H1 (cell line): Measurements from ENCODE around the gene PHYHD1. TPM values are rescaled to one million over a fixed set of nuclear protein-coding genes. Genes with fewer than 3 reads are reported as not detected.

ENCODE experiments used
- CTCF ChIA-PET: fragments of 300-600 bp; sonication (Branson Sonifier 250); formaldehyde crosslinking; loops from one replicate; lab custom pipeline; 2021; ENCODE audit not compliant: partially characterized antibody; lab: Charles Lee
- POLR2A ChIA-PET: fragments of 300-600 bp; sonication (Branson Sonifier 250); formaldehyde crosslinking; loops from one replicate; lab custom pipeline; 2021; ENCODE audit warnings: inconsistent platforms; ENCODE audit not compliant: partially characterized antibody; lab: Charles Lee
- DNase-seq, 2 experiments: peaks; one replicate each; pipeline versions ENCODE4 v3.0.0 to v3.0.0-alpha.2; 2010 to 2022; ENCODE audit warnings: low spot score in 2 of 2, low read depth in 1 of 2, mixed read lengths in 1 of 2
- FAIRE-seq: peaks from 2 replicates; lab custom pipeline; 2011; peaks lifted over from hg19 to GRCh38; lab: Jason Lieb, UNC
- H2AFZ ChIP-seq: 2 replicates; pipeline ENCODE4 v1.8.1; 2012; ENCODE audit warnings: low read length, inconsistent platforms
- H2AK5ac ChIP-seq: 2 replicates; pipeline ENCODE4 v1.6.1; 2013; ENCODE audit warnings: low read depth, low read length
- H2BK120ac ChIP-seq: replicated peaks from 2 replicates; pipeline ENCODE3; 2013; ENCODE audit warnings: low read depth, low read length, inconsistent platforms
- H2BK12ac ChIP-seq: 2 replicates; pipeline ENCODE4 v1.6.1; 2013; ENCODE audit warnings: low read depth, low read length
- H2BK15ac ChIP-seq: 2 replicates; pipeline ENCODE4 v1.6.1; 2013; ENCODE audit warnings: low read length
- H2BK20ac ChIP-seq: 2 replicates; pipeline ENCODE4 v1.6.1; 2013; ENCODE audit warnings: low read length
- H2BK5ac ChIP-seq: 2 replicates; pipeline ENCODE4 v1.6.1; 2013; ENCODE audit warnings: low read depth, low read length
- H3K14ac ChIP-seq: 2 replicates; pipeline ENCODE4 v1.6.1; 2013; ENCODE audit warnings: inconsistent platforms; ENCODE audit not compliant: insufficient read length
- H3K18ac ChIP-seq: 2 replicates; pipeline ENCODE4 v1.6.1; 2013; ENCODE audit warnings: low read length; ENCODE audit errors: extremely low read depth
- H3K23ac ChIP-seq: 2 replicates; pipeline ENCODE4 v1.6.1; 2013; ENCODE audit warnings: inconsistent platforms; ENCODE audit not compliant: insufficient read length
- H3K23me2 ChIP-seq: 2 replicates; pipeline ENCODE4 v1.6.1; 2013; ENCODE audit warnings: low read depth, low read length
- H3K27ac ChIP-seq: 2 replicates; pipeline ENCODE4 v1.6.1; 2011; ENCODE audit warnings: low read depth, low read length, inconsistent platforms
- H3K27me3 ChIP-seq, 4 experiments: replicated peaks in 1 of 4; 1 replicate in 1 of 4; 2 replicates in 3 of 4; pipeline versions ENCODE4 v1.6.1 to v1.8.1; 2011 to 2013; ENCODE audit warnings: low read length in 3 of 4, mild to moderate bottlenecking in 3 of 4, inconsistent platforms in 2 of 4, mixed read lengths in 2 of 4, moderate library complexity in 1 of 4; ENCODE audit not compliant: control insufficient read depth in 3 of 4, insufficient read depth in 3 of 4; ENCODE audit errors: extremely low read depth in 1 of 4
- H3K36me3 ChIP-seq, 4 experiments: 2 replicates each; pipeline versions ENCODE4 v1.6.1 to v1.8.1; 2011 to 2013; ENCODE audit warnings: mild to moderate bottlenecking in 4 of 4, low read length in 3 of 4, moderate library complexity in 2 of 4, control low read depth in 1 of 4, inconsistent platforms in 1 of 4; ENCODE audit not compliant: insufficient read depth in 4 of 4, control insufficient read depth in 2 of 4
- H3K4ac ChIP-seq: replicated peaks from 2 replicates; pipeline ENCODE3; 2013; ENCODE audit warnings: low read length, low read depth, mixed read lengths, inconsistent platforms; ENCODE audit not compliant: insufficient read length
- H3K4me1 ChIP-seq, 4 experiments: replicated peaks in 1 of 4; 1 replicate in 1 of 4; 2 replicates in 3 of 4; pipeline versions ENCODE4 v1.6.1 to v1.8.1; 2011 to 2013; ENCODE audit warnings: low read length in 3 of 4, inconsistent platforms in 2 of 4, mixed read lengths in 1 of 4; ENCODE audit not compliant: insufficient read depth in 4 of 4, control insufficient read depth in 3 of 4
- H3K4me2 ChIP-seq, 2 experiments: 2 replicates each; pipeline versions ENCODE4 v1.6.1 to v1.8.1; 2011 to 2013; ENCODE audit warnings: low read depth in 2 of 2, low read length in 2 of 2, control low read depth in 1 of 2, inconsistent platforms in 1 of 2, mild to moderate bottlenecking in 1 of 2; ENCODE audit not compliant: insufficient read depth in 1 of 2
- H3K4me3 ChIP-seq, 4 experiments: fragments of 200-600, 300-600 bp in 1 of 4; sonication (generic), shearing (Covaris generic), sonication (Bioruptor Twin) in 1 of 4; 2 replicates each; pipeline versions ENCODE4 v1.5.1 to v1.8.1; 2011 to 2016; ENCODE audit warnings: low read length in 4 of 4, low read depth in 3 of 4, control low read depth in 2 of 4, inconsistent platforms in 2 of 4, mild to moderate bottlenecking in 2 of 4, mixed read lengths in 1 of 4, moderate library complexity in 1 of 4; ENCODE audit not compliant: insufficient read depth in 2 of 4; ENCODE audit errors: extremely low read depth in 1 of 4
- H3K56ac ChIP-seq: replicated peaks from 2 replicates; pipeline ENCODE3; 2013; ENCODE audit warnings: low read depth, mild to moderate bottlenecking, mixed read lengths, low read length, inconsistent platforms; ENCODE audit not compliant: insufficient read length
- H3K79me1 ChIP-seq: 2 replicates; pipeline ENCODE4 v1.6.1; 2013; ENCODE audit warnings: low read depth, low read length, control low read depth
- H3K79me2 ChIP-seq, 2 experiments: 2 replicates each; pipeline versions ENCODE4 v1.6.1 to v1.8.1; 2012 to 2013; ENCODE audit warnings: low read length in 2 of 2, mild to moderate bottlenecking in 2 of 2, inconsistent platforms in 1 of 2; ENCODE audit not compliant: insufficient read depth in 2 of 2, control insufficient read depth in 1 of 2
- H3K9ac ChIP-seq, 4 experiments: replicated peaks in 1 of 4; 1 replicate in 1 of 4; 2 replicates in 3 of 4; pipeline versions ENCODE4 v1.6.1 to v1.8.1; 2011 to 2013; ENCODE audit warnings: low read depth in 3 of 4, low read length in 3 of 4, control low read depth in 2 of 4, mild to moderate bottlenecking in 2 of 4, moderate library complexity in 2 of 4, inconsistent platforms in 1 of 4; ENCODE audit errors: extremely low read depth in 1 of 4
- H3K9me3 ChIP-seq, 2 experiments: 2 replicates each; pipeline versions ENCODE4 v1.6.1 to v1.8.1; 2012 to 2013; ENCODE audit warnings: mild to moderate bottlenecking in 2 of 2, moderate library complexity in 2 of 2, control low read depth in 1 of 2, inconsistent platforms in 1 of 2, low read depth in 1 of 2, low read length in 1 of 2, mixed read lengths in 1 of 2; ENCODE audit not compliant: insufficient read depth in 2 of 2
- H4K20me1 ChIP-seq, 2 experiments: replicated peaks in 1 of 2; 2 replicates each; pipeline versions ENCODE3 to v1.8.1; 2011 to 2013; ENCODE audit warnings: inconsistent platforms in 2 of 2, low read length in 2 of 2, mild to moderate bottlenecking in 1 of 2; ENCODE audit not compliant: insufficient read depth in 2 of 2, control insufficient read depth in 1 of 2
- H4K5ac ChIP-seq: 2 replicates; pipeline ENCODE4 v1.6.1; 2013; ENCODE audit warnings: low read length, low read depth, mixed read lengths, inconsistent platforms; ENCODE audit not compliant: insufficient read length
- H4K8ac ChIP-seq: 2 replicates; pipeline ENCODE4 v1.8.0; 2013; ENCODE audit warnings: mild to moderate bottlenecking, moderate library complexity, low read length, inconsistent platforms; ENCODE audit not compliant: insufficient read depth; ENCODE audit errors: extremely low read depth
- H4K91ac ChIP-seq: replicated peaks from 2 replicates; pipeline ENCODE3; 2013; ENCODE audit warnings: low read length, mixed read lengths, inconsistent platforms; ENCODE audit not compliant: insufficient read length
- JUND ChIP-seq: IDR thresholded peaks from 2 replicates; pipeline ENCODE4 v1.6.1; 2011; ENCODE audit warnings: mild to moderate bottlenecking, improper control_type of control experiment, low read length
- RFX5 ChIP-seq: IDR thresholded peaks from 2 replicates; pipeline ENCODE4 v1.6.1; 2011; ENCODE audit warnings: low read depth, low read length, improper control_type of control experiment, borderline replicate concordance
- TAF1 ChIP-seq: IDR thresholded peaks from 2 replicates; pipeline ENCODE4 v1.6.1; 2011; ENCODE audit warnings: mild to moderate bottlenecking, low read depth, low read length
- TEAD4 ChIP-seq: IDR thresholded peaks from 2 replicates; pipeline ENCODE4 v1.6.1; 2012; ENCODE audit warnings: low read depth, low read length, inconsistent platforms, mixed read lengths
- WGBS, 2 experiments: shearing (Covaris generic) in 1 of 2; methylation state at CpG; one replicate each; pipeline versions ENCODE4 v1.1.6 to v1.1.7; 2013 to 2015; ENCODE audit warnings: low lambda C conversion rate in 2 of 2, mixed read lengths in 2 of 2, inconsistent platforms in 1 of 2, low coverage in 1 of 2, missing lambda C conversion rate in 1 of 2; ENCODE audit not compliant: insufficient replicate concordance in 2 of 2, insufficient coverage in 1 of 2, insufficient read length in 1 of 2; ENCODE audit errors: extremely low coverage in 1 of 2, missing lambda C conversion rate in 1 of 2; 5-methylcytosine and 5-hydroxymethylcytosine counted together
- polyA plus RNA-seq, 7 experiments: library from polyadenylated mRNA; depleted of rRNA in 3 of 7; stranded (reverse) in 5 of 7; unstranded in 2 of 7; fragments of >200 nt in 5 of 7; fragments of 200-250 nt in 2 of 7; gene quantifications; 1 replicate in 5 of 7; 2 replicates in 1 of 7; 4 replicates in 1 of 7; pipeline versions ENCODE4 v1.2.1 to v1.2.3, GENCODE V29; 2011 to 2013; ENCODE audit warnings: missing spikeins in 2 of 7, mixed read lengths in 2 of 7
- total RNA-seq: library from RNA; stranded (reverse); fragmentation: NEBNext Ultra II Directional; extraction: Animal tissue kit (Norgen Biotek cat#: 25700); gene quantifications from 2 replicates; pipeline ENCODE4 v1.2.1, GENCODE V29; 2021

The PHYHD1 gene
- total and polyA plus RNA-seq, 2 of the 8 experiments (the other 6 are each of a cell fraction or from before 2014, with no cell fraction given): 14.1 to 25.6 TPM

DNA sequence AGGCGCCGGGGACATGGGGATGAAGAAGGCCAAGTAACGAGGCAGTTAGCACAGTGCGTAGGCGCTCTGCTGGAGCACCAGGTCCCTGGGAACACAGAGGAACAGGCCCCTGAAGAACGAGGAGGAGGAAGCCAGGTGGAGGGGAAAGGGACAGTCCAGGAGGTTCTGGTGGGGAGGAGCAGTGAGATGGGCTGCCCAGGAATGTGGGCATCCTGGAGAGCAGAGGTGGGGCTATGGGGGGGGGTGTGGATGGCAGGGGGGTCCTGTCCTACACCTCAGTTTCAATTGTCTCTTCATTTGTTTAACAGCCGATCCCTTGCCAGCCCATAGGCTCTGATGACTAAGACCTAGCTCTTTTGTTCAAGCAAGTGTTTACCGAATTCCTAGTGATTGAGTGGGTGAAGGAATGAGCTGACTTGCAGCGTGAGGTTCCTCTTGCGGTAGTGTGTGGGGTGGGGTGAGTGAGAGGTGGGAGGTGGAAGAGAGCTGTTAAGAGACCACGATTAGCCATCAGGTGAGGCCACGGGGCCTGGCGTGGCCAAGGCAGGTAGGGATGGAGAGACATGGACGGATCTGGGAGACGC is 8.4 kb upstream of the PHYHD1 start:
- TF ChIP-seq RFX5: no peak
- TF ChIP-seq JUND: peak; percentile 48; the same call in 1 of the 2 replicates
- peak; percentile 70; the same call in 1 of the 2 replicates for TF ChIP-seq TEAD4
- TF ChIP-seq TAF1: 0 out of 2 replicates have a peak, but pooled peaks have one; percentile 29
- Histone ChIP-seq H3K18ac (peak overlapping the region; percentile 95), H3K27me3 (no peaks in the 10 kb centered on the region), H2BK20ac (peak overlapping the region; percentile 90; the same call in 1 of the 2 replicates), H4K91ac (peak overlapping the region; percentile 87), H2BK5ac (peak overlapping the region; percentile 93), H3K4me3 (peak overlapping the region in 1 of 4 experiments; percentile 1; a peak in 1 of 8 replicates), H3K79me2 (peaks cover 0 to 69% of the 10 kb centered on the region in 2 experiments; a peak in 2 of 4 replicates), H3K23me2 (no peaks in the 10 kb centered on the region), H2BK15ac (0 out of 2 replicates have a peak overlapping the region, but pooled peaks have one; percentile 19), H2AFZ (no peak overlapping the region), H2AK5ac (peak overlapping the region; percentile 90; the same call in 1 of the 2 replicates), H3K4me1 (peaks cover 0 to 24% (median 18%) of the 10 kb centered on the region in 4 experiments; a peak in 6 of 7 replicates), H3K56ac (no peak overlapping the region), H3K4ac (no peak overlapping the region), H3K14ac (no peak overlapping the region), H4K5ac (peak overlapping the region; percentile 18), H2BK12ac (peak overlapping the region; percentile 99), H3K27ac (peak overlapping the region; percentile 73), H3K23ac (no peak overlapping the region), H3K36me3 (peaks cover 16 to 53% (median 44%) of the 10 kb centered on the region in 4 experiments), H3K9ac (no peak overlapping the region), H4K20me1 (peaks cover 33 to 34% of the 10 kb centered on the region in 2 experiments), H3K4me2 (peak overlapping the region; percentile 46; a peak in 3 of 4 replicates), H4K8ac (peak overlapping the region; percentile 37; the same call in 1 of the 2 replicates), H3K79me1 (peaks cover 15% of the 10 kb centered on the region), H2BK120ac (no peak overlapping the region), H3K9me3 (no peaks in the 10 kb centered on the region)
- POLR2A ChIA-PET: interaction anchor here (1.2 to 1.9 kb wide), 2 partner anchors 9 to 10 kb away, joined by 4 to 14 read pairs; partner anchors contain the start of gene PHYHD1
- FAIRE-seq (no peak), DNase-seq (peak in 1 of 2 experiments; percentile 38)
- CTCF ChIA-PET: interaction anchor here (0.6 to 3.2 kb wide), 5 partner anchors 11 to 21 kb away, joined by 3 to 24 read pairs (median 5); no protein-coding TSS in a partner anchor
- 85% methylated on average over 15 of the region's 15 CpGs; no CpG with 5 or more reads in 1 of the 2 experiments for WGBS, 2 experiments
